DMS53 treated with DMSO at 0.1 percent for 48 hours (cell line): ENCODE data around the gene SPINT1.

ENCODE experiments used
- DNase-seq: peaks from one replicate; lab custom pipeline; 2025; ENCODE audit not compliant: unreplicated experiment; lab: John Stamatoyannopoulos, UW

The SPINT1 gene, protein sequence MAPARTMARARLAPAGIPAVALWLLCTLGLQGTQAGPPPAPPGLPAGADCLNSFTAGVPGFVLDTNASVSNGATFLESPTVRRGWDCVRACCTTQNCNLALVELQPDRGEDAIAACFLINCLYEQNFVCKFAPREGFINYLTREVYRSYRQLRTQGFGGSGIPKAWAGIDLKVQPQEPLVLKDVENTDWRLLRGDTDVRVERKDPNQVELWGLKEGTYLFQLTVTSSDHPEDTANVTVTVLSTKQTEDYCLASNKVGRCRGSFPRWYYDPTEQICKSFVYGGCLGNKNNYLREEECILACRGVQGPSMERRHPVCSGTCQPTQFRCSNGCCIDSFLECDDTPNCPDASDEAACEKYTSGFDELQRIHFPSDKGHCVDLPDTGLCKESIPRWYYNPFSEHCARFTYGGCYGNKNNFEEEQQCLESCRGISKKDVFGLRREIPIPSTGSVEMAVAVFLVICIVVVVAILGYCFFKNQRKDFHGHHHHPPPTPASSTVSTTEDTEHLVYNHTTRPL

DNA sequence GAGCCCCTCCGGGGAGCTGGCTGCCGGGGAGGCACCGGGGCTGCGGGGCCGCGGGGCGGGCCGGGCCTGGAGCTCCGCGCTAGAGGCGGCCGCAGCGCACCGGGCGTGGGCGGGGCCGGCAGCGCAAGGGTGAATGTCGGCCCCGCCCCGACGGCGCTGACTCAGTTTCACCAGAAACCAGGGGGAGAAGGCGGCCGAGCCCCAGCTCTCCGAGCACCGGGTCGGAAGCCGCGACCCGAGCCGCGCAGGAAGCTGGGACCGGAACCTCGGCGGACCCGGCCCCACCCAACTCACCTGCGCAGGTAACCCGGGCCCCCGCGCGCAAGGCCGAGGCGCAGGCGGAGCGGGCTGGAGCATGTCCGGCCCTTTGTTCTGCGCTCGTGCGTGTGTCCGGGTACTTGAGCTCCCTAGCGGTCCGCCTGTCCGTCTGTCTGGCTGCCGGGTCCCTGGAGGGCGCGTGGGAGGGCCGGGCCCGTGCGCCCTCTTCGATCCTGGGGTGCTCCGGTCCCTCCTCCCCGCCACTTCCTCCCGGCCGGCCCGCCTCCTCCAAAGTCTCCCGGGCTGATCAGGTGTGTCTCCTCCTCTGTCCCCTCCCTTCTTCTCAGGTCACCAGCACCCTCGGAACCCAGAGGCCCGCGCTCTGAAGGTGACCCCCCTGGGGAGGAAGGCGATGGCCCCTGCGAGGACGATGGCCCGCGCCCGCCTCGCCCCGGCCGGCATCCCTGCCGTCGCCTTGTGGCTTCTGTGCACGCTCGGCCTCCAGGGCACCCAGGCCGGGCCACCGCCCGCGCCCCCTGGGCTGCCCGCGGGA lies at the start of gene SPINT1:
Gene SPINT1 (plus strand): TSS at position 164 of the 811 bp plus-strand sequence. CDS start 507 bp downstream, at position 671.
- DNase-seq, result no peak

DNA sequence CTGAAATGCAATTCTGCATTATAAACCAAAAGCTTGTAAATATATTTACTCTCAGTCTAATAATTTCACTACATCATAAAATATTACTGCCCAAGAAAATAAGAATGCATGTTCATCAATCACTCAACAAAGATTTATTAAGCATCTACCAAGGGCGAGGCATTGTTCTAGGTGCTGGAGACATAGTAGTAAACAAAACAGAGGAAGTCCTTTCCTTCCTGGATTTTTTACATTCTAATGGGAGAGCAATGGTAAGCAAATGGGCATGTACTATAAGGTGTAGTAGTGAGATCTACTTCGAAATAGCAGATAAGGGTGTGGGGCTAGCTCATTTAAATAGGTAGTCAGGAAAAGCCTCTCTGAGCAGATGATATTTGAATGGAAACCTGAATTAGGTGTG lies 47.8 kb upstream of the SPINT1 start:
- no peak for DNase-seq

DNA sequence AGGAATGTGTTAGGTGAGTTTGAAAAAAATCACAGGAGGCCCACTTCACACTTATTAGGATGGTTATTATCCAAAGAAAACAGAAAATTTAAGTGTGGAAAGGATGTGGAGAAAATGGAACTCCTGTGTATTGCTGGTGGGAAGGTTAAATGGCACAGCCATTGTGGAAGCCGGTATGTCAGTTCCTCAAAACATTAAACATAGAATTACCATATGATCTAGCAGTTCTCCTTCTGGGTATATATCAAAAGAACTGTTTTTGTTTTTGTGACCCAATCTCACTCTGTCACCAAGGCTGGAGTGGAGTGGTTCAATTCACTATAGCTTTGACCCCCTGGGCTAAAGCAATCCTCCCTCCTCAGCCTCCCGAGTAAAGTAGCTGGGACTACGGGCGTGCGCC lies 47.3 kb upstream of the SPINT1 start:
- DNase-seq, result no peak

DNA sequence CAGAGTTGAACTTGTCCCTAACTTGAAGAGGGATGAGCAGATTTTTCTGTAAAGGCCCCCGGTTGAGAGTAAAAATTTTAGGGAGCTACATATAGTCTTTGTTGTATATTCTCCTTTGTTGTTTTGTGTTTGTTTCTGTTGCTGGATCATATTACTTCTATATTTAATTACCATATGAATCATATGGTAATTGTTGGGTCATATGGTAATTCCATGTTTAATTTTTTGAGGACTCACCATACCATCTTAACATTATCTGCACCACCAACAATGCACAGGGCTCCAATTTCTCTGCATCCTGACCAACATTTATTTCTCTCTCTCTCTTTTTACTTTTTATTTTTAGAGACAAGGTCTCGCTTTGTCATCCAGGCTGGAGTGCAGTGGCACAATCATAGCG lies 44.3 kb upstream of the SPINT1 start:
- no peak for DNase-seq

DNA sequence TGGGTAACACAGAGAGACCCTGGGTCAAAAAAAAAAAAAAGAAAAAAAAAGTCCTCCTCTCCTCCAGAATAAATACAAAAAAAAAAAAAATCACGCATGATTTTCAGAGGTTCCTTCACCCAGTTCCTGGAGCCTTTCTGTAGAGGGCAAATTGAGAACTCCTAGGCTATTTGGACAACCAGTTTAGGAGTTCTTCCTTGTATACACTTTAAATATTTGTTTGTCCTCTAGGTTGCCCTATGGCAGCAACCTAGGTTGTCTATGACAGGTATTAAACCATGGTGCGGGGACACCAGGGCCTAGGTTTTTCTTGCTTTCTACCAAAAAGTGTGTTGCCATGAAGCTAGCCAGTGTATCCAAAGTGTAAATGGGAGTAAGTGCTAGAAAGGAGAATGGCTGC lies 40.8 kb upstream of the SPINT1 start:
- no peak for DNase-seq

DNA sequence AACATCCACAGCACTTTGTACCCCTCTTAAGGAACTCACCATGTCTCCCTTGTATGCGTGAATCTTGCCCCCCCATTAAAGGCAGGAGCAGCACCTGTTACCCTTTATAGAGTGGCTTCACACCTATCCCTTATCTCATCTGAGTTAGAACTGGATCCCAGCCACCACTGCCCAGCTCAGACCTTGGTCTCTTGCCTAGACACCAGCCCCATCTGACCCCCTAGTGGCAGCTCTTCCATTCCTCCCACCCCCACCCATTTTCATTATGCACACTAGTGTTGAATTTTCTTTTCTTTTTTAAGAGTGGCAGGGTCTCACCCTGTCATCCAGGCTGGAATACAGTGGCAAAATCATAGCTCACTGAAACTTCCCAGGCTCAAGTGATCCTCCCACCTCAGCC lies 40.2 kb upstream of the SPINT1 start:
- DNase-seq, result no peak

DNA sequence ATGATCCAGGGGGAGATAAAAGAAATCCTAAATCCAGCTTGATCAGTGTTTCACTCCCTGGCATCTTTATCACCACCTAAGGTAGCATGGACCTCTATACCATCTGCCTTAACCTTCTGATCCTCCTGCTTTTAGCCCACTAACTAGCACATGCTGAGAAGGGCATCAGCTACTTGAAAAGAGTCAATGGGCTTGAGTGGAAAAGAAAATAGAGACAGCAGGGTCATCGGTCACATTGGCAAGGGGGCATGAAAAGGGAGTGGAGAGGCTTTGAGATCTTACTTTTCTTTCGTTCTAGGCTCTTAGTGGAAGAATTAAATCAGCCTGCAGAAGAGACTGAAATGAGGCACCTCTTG lies 37.2 kb upstream of the SPINT1 start:
- DNase-seq, result no peak

DNA sequence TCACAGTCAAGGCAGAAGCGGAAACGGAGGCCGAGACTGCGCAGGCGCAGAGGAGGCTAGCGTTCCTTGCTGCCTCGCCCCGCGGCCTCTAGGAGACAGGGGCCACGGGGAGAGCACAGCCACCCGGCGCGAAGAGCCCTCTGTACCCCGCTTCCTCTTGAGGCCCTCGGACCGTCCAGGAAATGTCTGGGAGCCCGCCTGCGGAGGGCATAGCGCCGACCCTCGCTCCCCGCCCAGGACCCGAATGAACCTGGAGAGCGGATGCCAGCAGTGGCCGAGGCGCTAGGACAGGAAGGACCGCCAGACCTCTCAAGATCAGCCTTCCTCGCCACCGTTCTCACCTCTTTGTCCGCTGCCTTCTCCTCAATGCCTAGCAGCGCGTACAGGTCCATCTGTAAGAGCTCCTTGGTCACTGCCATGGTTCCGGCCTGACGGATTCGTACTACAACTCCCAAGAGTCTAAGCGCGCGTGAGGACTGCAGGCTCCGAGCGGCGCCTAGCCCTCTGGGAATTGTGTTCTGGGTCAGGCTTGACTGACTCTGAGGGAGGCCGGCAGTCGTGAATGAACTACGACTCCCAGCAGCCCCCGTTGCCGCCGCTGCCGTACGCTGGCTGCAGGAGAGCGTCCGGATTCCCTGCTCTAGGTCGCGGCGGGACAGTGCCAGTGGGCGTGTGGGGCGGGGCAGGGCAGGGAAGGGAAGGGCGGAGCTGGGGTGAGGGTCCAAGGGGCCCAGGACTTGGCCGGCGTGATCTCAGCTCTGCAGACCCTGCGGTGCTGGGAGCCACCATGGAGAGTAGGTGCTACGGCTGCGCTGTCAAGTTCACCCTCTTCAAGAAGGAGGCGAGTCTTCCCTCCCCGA lies 36.6 kb upstream of the SPINT1 start, which contains the start of the genes DNAJC17 and ZFYVE19:
Gene DNAJC17 (minus strand): TSS at position 446 of the 860 bp plus-strand sequence. CDS start 27 bp downstream, at position 419.
Gene ZFYVE19 (plus strand): TSS at position 62 of the 860 bp plus-strand sequence. CDS start 501 bp downstream, at position 563.
- DNase-seq, result peak; percentile 89

DNA sequence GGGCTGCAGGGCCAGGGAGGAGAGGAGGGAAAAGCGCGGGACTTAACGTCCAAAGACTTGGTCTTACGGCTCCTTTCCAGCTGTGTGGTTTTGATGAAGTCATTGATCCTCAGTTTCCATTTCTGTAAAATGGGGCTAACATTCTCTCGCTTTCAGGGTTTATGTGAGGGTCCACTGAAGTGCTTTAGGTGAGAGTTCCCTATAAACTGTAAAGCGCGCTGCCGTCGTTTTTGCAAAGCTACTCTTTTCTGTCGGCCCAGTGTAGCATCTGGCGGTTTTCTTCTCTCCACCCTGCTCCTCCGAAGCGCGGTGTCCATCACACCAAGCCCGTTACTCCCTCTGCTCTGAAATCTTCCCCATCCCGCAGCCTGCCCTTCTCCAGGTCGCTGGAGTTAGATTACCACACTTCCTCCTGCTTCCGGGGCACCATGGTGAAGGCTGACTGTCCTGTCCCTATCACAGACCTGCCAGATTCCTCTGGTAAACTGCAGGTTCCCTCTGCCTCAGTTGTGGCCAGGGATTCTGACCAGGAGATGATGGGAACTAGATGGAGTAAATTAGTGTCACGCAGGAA lies 35.9 kb upstream of the SPINT1 start:
- no peak for DNase-seq

DNA sequence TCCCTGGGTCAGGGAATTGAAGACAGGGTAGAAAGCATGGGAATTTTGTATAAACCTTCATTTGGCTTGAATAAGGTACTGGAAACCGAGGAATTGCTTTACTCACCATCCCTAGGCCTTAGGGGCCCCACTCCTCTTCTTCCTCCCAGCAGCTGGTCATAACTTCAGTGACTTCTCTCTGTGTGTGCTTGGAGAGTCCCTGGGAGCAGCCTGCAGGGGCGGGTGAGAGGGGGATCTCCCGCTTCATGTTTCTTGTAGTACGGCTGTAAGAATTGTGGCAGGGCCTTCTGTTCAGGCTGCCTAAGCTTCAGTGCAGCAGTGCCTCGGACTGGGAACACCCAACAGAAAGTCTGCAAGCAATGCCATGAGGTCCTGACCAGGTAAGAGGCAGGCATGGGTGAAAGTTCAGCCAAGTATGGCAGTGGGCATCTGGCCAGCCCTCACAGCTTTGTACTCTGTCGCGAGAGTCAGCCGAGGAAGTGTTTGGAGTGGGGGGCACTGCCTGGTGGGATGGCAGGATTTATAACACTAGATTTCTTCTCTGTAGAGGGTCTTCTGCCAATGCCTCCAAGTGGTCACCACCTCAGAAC lies 34.9 kb upstream of the SPINT1 start:
- DNase-seq, result no peak

DNA sequence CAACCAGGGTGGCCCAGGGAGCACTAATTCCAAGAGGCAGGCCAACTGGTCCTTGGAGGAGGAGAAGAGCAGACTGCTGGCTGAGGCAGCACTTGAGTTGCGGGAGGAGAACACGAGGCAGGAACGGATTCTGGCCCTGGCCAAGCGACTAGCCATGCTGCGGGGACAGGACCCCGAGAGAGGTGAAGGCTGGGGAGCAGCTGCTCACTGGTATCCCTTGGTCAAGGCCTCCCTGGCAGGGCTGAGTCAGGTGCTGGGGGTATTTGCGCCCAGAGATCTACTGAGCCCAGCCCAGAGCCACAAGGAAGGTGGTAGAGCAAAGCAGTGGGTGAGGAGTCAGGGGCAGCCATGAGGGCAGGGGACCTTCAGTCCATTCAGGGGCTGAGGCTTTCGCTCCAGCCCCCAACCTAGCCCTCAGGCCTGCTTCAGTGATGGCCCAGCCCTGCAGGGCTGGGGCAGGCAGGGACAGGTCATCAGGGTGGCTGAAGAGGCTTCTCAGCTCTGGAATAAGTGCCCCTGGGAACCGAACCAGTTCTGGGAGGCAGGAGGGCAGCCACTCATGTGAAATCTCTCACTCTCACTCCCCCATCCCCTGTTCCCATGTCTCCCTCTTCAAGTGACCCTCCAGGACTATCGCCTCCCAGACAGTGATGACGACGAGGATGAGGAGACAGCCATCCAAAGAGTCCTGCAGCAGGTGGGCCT lies 31.0 kb upstream of the SPINT1 start:
- DNase-seq, result no peak

DNA sequence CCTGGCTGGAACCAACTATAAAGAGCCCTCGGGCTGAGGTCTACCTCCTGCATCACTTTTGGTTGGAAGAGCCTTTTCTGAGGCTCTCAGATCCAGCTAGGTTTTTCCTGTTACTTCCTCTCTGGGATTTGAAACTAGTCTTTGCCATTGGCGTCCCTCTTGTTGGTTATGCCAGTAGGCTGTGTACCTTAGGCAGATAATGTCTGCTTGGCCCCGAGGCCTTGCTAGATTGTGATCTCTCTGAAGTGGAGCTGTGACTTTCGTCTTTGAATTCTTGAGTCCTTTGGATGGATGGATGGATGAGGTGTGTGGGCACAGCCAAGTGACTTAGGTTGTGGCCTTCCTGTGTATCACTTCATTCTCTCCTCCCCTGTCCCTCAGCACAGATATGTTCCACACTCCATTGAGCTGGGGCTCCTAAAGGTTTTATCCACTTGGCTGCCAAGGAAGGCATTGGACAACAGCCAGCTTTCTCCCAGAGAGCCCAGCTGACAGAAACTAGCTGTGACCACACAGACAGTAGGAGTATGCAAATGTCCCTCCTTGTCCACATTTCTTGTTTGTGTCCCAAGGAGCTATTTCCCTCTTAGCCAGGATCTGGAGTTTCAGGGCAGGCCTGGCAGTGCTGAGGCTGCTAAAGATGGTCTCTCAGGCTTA lies 28.7 kb upstream of the SPINT1 start:
- no peak for DNase-seq

DNA sequence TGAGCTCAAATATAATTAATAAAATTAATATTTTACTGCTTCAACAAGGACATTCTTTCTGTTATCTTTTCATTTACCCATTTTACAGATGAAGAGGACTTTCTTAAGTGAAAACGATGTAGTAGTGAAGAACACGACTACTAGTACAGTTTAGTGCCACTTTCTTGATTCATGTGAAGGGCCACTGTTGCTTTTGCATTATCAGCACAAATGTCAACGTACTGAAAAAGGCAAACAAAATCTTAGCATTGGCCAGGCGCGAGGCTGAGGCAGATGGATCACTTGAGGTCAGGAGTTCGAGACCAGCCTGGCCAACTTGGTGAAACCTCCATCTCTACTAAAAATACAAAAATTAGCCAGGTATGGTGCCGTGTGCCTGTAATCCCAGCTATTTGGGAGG lies 24.8 kb upstream of the SPINT1 start:
- DNase-seq, result no peak

DNA sequence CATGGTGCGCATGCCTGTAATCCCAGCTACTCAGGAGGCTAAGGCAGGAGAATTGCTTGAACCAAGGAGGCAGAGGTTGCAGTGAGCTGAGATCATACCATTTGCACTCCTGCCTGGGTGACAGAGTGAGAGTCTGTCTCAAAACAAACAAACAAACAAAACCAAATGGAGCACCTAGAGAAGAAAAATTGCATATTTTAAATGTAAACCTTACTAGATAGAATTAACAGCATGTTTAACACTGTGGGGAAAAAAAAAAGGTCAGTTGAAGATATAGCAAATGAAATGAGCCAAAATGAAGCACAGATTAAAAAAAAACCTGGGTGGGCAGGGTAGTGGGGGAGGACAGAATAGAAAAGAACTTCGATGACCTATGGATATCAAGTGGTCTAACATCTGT lies 22.7 kb upstream of the SPINT1 start:
- no peak for DNase-seq

DNA sequence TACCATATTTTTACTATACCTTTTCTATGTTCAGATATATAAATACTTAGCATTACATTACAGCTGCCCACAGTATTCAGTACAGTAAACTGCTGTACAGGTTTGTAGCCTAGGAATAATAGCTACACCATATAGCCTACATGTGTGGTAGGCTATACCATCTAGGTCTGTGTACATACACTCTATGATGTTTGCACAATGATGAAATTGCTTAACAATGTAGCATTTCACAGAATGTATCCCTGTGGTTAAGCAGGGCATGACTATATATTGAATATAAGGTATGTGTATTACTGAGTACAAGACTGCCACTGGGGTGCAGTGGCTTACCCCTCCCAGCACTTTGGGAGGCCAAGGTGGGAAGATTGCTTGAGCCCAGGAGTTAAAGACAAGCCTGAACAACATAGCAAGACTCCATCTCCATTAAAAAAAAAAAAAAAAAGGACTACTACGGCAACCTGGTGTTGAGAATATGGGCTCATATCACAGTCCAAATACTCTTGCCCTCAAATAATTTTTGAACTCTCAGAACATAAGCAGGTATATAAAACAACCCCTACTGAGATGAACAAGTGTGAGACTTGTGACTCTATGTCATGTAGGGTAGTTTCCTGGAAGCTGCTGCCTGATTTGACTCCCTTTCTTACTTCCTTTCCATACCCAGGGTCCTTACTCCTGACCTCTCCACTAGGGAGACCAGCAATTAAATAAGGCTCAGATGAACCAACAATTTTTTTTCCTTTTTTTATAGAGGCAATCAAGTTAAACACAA lies 20.1 kb upstream of the SPINT1 start:
- peak; percentile 55 for DNase-seq

DNA sequence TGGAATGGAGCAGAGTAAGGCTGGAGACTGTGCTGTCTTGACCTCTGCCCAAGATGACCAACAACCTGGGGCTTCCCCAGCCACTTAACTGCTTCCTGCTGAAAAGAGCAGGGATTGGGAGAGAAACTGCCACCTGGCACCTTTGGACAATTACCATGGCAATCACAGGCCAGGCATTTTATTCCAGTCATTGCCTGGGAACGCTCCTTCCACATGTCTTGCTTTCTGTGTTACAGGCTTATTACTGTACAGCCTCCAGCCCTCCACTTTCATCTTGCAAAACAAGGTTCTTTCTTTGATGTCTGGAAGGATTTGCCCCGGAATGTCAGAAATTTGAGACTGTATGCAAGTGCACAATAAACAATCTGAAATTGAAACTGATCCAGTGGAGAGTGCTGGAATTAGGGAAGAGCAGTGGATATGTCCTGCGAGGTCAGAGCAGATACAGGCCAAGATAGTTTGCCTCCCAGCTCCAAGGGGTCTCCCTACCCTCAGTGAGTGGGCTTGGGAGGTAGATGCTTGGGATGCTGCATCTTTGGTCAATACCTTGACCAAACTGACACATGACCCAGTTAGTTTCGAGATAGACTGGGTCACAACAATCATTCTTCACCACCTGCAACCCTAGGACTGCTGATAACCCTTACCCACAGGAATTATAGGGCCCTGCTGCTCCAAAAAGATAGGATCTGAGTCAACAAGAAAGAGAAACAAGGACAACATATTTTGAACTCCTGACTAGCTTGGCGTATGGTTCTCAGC lies 18.0 kb upstream of the SPINT1 start:
- DNase-seq, result peak; percentile 61

DNA sequence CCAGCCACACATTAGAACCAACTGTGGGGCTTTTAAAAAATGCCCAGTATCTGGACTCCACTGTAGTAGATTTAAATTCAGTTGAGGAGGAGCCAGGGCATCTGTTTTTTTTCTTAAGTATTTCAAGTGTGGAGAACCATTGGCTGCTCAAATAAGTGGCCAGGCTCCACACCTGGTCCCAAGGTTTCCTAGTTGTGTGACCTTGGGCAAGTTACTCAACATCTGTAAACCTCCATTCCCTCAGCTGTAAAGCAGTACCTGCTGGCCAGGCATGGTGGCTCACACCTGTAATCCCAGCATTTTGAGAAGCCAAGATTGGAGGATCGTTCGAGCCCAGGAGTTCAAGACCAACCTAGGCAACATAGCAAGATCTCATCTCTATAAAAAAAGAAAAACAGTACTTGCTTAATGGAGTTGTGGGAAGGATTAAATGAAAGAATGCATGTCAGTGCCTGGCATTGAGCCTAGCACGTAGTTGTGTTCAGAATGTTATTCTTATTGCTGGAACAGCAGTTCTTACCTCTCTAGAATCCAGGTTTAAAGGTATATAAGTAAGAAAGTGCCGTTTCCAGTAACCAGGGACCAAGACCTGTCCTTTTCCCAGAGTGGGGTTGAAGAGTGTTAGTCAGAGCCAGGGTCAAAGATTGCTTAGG lies 17.3 kb upstream of the SPINT1 start:
- DNase-seq, result no peak
